ENCODE results near the gene PDIA5. TPM values are rescaled to one million over a fixed set of nuclear protein-coding genes. Genes with fewer than 3 reads are reported as not detected.

Gene PDIA5
- total and polyA plus RNA-seq, 2 donors (not counting 1 experiment from before 2014, with no cell fraction given): 2.6 to 3.8 TPM

DNA sequence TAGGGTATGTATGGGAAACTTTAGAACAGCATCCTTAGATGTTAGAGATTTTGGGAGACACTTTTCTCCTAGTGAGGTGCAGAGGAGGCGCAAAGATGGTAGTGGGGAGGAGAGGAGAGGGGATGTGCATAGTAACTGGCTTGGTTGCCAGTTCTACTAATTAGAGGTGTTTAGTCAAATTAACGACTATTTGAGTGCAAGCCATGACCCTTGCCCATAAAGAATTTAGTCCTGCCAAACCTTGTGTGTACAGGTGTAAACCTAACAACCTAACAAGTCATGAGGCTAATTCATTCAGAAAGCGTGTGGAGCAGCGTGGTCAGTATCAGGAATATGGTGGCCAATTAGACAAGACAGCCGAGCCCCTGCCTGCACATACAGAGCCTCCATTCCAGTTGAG lies 72.7 kb downstream of the PDIA5 start:
- no peaks in the 10 kb centered on the region for H3K79me2 ChIP-seq (ENCODE audit: control insufficient read depth, insufficient read depth, low read length)
- TF ChIP-seq, protein P1, sequence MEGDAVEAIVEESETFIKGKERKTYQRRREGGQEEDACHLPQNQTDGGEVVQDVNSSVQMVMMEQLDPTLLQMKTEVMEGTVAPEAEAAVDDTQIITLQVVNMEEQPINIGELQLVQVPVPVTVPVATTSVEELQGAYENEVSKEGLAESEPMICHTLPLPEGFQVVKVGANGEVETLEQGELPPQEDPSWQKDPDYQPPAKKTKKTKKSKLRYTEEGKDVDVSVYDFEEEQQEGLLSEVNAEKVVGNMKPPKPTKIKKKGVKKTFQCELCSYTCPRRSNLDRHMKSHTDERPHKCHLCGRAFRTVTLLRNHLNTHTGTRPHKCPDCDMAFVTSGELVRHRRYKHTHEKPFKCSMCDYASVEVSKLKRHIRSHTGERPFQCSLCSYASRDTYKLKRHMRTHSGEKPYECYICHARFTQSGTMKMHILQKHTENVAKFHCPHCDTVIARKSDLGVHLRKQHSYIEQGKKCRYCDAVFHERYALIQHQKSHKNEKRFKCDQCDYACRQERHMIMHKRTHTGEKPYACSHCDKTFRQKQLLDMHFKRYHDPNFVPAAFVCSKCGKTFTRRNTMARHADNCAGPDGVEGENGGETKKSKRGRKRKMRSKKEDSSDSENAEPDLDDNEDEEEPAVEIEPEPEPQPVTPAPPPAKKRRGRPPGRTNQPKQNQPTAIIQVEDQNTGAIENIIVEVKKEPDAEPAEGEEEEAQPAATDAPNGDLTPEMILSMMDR (IDR thresholded peaks at IDR 0.05): no peak
- no peak for TF ChIP-seq EZH2 (IDR thresholded peaks at IDR 0.05; ENCODE audit: borderline replicate concordance, insufficient read depth, low read depth, low read length, poor library complexity, severe bottlenecking)
- CTCF ChIA-PET: no interaction called here
- intact Hi-C loops (cut with micrococcal nuclease): no loop called here
- no peaks in the 10 kb centered on the region for H3K27me3 Mint-ChIP-seq
- no peak overlapping the region for H3K4me3 ChIP-seq (ENCODE audit: control extremely low read depth in 1 of 5, extremely low read depth in 1 of 5, insufficient read depth in 1 of 5, low read depth in 2 of 5, low read length in 4 of 5)
- H3K4me1 ChIP-seq (ENCODE audit: control insufficient read depth in 2 of 2, insufficient read depth in 2 of 2, low read length in 2 of 2): no peaks in the 10 kb centered on the region
- H2AFZ ChIP-seq (ENCODE audit: insufficient read depth, low read depth, low read length, poor library complexity, severe bottlenecking): no peak overlapping the region
- no peak overlapping the region for H3K4me2 ChIP-seq (replicated peaks; ENCODE audit: low read depth, low read length, poor library complexity, severe bottlenecking)
- H3K9me3 Mint-ChIP-seq (ENCODE audit: insufficient read depth): no peaks in the 10 kb centered on the region
- no peak overlapping the region for H3K9ac ChIP-seq (ENCODE audit: low read length)
- 100% methylated on average over 2 of the region's 5 CpGs for WGBS (ENCODE audit: insufficient coverage)
- no peak overlapping the region for H3K4me3 Mint-ChIP-seq
- H3K4me1 Mint-ChIP-seq: no peaks in the 10 kb centered on the region
- POLR2A ChIA-PET: no interaction called here
- no peaks in the 10 kb centered on the region for H4K20me1 ChIP-seq (ENCODE audit: control insufficient read depth, insufficient read depth, low read length, poor library complexity, severe bottlenecking)
- no peak overlapping the region for H3K27ac Mint-ChIP-seq
- ATAC-seq (ENCODE audit: low read depth) (no peak), DNase-seq (no peak)
- H3K36me3 ChIP-seq (replicated peaks in 1 of 2; ENCODE audit: control extremely low read depth in 1 of 2, control insufficient read depth in 1 of 2, extremely low read depth in 1 of 2, insufficient read depth in 2 of 2, low read length in 1 of 2): peaks cover 0 to 3% of the 10 kb centered on the region in 2 experiments
- H3K9me3 ChIP-seq (ENCODE audit: control extremely low read depth in 1 of 3, control insufficient read depth in 2 of 3, insufficient read depth in 1 of 3, low read length in 2 of 3): no peaks in the 10 kb centered on the region
- no peaks in the 10 kb centered on the region for H3K27me3 ChIP-seq (replicated peaks in 1 of 4; ENCODE audit: control extremely low read depth in 1 of 4, control insufficient read depth in 3 of 4, insufficient read depth in 4 of 4, low read length in 3 of 4)
- no peak overlapping the region for H3K27ac ChIP-seq (ENCODE audit: low read length in 2 of 2)

DNA sequence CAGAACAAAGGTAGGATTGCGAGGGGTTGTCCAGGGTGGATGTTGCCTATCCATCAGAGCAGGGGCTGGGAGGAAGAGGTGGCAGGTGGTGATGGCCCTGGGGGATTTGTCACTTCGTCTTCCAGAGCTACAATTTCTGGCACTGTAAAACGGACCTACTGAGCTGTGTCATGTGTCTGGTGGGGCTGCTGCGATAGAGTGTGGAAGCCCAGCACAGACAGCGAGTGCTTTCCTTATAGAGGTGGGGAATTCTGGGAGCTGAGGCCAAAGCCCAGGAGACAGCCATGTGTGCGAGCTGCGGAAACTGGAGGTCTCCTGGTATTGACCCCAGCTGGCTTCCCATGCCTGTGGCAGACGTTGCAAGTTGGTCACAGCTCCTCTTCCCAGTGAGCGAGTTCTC lies 73.7 kb downstream of the PDIA5 start:
- WGBS (ENCODE audit: insufficient coverage): 67% methylated on average over 9 of the region's 9 CpGs
- Mint-ChIP-seq H3K27me3 (no peaks in the 10 kb centered on the region), H3K27ac (no peak overlapping the region), H3K4me3 (no peak overlapping the region), H3K4me1 (no peaks in the 10 kb centered on the region), H3K9me3 (ENCODE audit: insufficient read depth) (no peaks in the 10 kb centered on the region)
- Histone ChIP-seq H3K9me3 (ENCODE audit: control extremely low read depth in 1 of 3, control insufficient read depth in 2 of 3, insufficient read depth in 1 of 3, low read length in 2 of 3) (no peaks in the 10 kb centered on the region), H3K27me3 (replicated peaks in 1 of 4; ENCODE audit: control extremely low read depth in 1 of 4, control insufficient read depth in 3 of 4, insufficient read depth in 4 of 4, low read length in 3 of 4) (no peaks in the 10 kb centered on the region), H3K79me2 (ENCODE audit: control insufficient read depth, insufficient read depth, low read length) (no peaks in the 10 kb centered on the region), H3K27ac (ENCODE audit: low read length in 2 of 2) (no peak overlapping the region), H4K20me1 (ENCODE audit: control insufficient read depth, insufficient read depth, low read length, poor library complexity, severe bottlenecking) (no peaks in the 10 kb centered on the region), H3K36me3 (replicated peaks in 1 of 2; ENCODE audit: control extremely low read depth in 1 of 2, control insufficient read depth in 1 of 2, extremely low read depth in 1 of 2, insufficient read depth in 2 of 2, low read length in 1 of 2) (peaks cover 0 to 3% of the 10 kb centered on the region in 2 experiments), H2AFZ (ENCODE audit: insufficient read depth, low read depth, low read length, poor library complexity, severe bottlenecking) (no peak overlapping the region), H3K4me1 (ENCODE audit: control insufficient read depth in 2 of 2, insufficient read depth in 2 of 2, low read length in 2 of 2) (no peaks in the 10 kb centered on the region), H3K4me2 (replicated peaks; ENCODE audit: low read depth, low read length, poor library complexity, severe bottlenecking) (no peak overlapping the region), H3K4me3 (ENCODE audit: control extremely low read depth in 1 of 5, extremely low read depth in 1 of 5, insufficient read depth in 1 of 5, low read depth in 2 of 5, low read length in 4 of 5) (no peak overlapping the region), H3K9ac (ENCODE audit: low read length) (no peak overlapping the region)
- DNase-seq (no peak), ATAC-seq (ENCODE audit: low read depth) (no peak)
- intact Hi-C loops (cut with micrococcal nuclease): no loop called here
- TF ChIP-seq EZH2 (IDR thresholded peaks at IDR 0.05; ENCODE audit: borderline replicate concordance, insufficient read depth, low read depth, low read length, poor library complexity, severe bottlenecking): no peak
- TF ChIP-seq, protein P1 (IDR thresholded peaks at IDR 0.05): no peak
- ChIA-PET CTCF (no interaction called here), POLR2A (no interaction called here)
